Stimulated activated naive B cell treated with anti-CD40 and anti-IgM and Interleukin-4, amounts not matched to agents 10 μg/mL and 1 μg/mL and 100 μg/mL, for 72 hours (primary cell): ENCODE data around the gene CAMTA1.
A peak's percentile ranks its signal among the peaks of the same experiment; 100 is the strongest.

ENCODE experiments used
- ATAC-seq, 2 donors: fragments of 150-1000 bp; cut with Tn5 transposase; replicated peaks; 2 replicates each; pipeline ENCODE4 v1.10.0; 2021; ENCODE audit warnings: moderate library complexity in 1 of 2
- DNase-seq: peaks from one replicate; pipeline ENCODE4 v3.0.0; 2021
- H3K27ac Mint-ChIP-seq: one replicate; pipeline ENCODE4 v1.8.0; 2022; ENCODE audit warnings: mild to moderate bottlenecking, mixed read lengths
- H3K27me3 Mint-ChIP-seq, 2 donors: one replicate each; pipeline ENCODE4 v1.8.0; 2022; ENCODE audit warnings: mixed read lengths in 2 of 2
- H3K36me3 Mint-ChIP-seq, 2 donors: one replicate each; pipeline ENCODE4 v1.8.0; 2022; ENCODE audit warnings: mixed read lengths in 2 of 2, mild to moderate bottlenecking in 1 of 2
- H3K4me1 Mint-ChIP-seq, 2 donors: one replicate each; pipeline ENCODE4 v1.8.0; 2022; ENCODE audit warnings: mixed read lengths in 2 of 2, mild to moderate bottlenecking in 1 of 2
- H3K4me3 Mint-ChIP-seq, 2 donors: one replicate each; pipeline ENCODE4 v1.8.0; 2022; ENCODE audit warnings: mild to moderate bottlenecking in 2 of 2, mixed read lengths in 2 of 2, moderate library complexity in 1 of 2
- H3K9me3 Mint-ChIP-seq, 2 donors: one replicate each; pipeline ENCODE4 v1.8.0; 2022; ENCODE audit warnings: mixed read lengths in 2 of 2, mild to moderate bottlenecking in 1 of 2

Gene CAMTA1

GRCh38 chr1:7508934-7509519 is 723.8 kb downstream of the CAMTA1 start:
- H3K27me3 Mint-ChIP-seq, result peaks cover 8 to 9% of the 10 kb centered on the region in 2 donors
- H3K27ac Mint-ChIP-seq, result no peak overlapping the region
- H3K4me1 Mint-ChIP-seq, result no peaks in the 10 kb centered on the region
- ATAC-seq, result no peak
- no peak for DNase-seq
- no peaks in the 10 kb centered on the region for H3K9me3 Mint-ChIP-seq
- H3K36me3 Mint-ChIP-seq, result no peaks in the 10 kb centered on the region
- no peak overlapping the region for H3K4me3 Mint-ChIP-seq

- no peak overlapping the region for H3K4me3 Mint-ChIP-seq
- H3K36me3 Mint-ChIP-seq, result no peaks in the 10 kb centered on the region
- H3K9me3 Mint-ChIP-seq, result no peaks in the 10 kb centered on the region
- no peak for DNase-seq
- no peaks in the 10 kb centered on the region for H3K4me1 Mint-ChIP-seq
- no peak overlapping the region for H3K27ac Mint-ChIP-seq
- peaks cover 9 to 11% of the 10 kb centered on the region in 2 donors for H3K27me3 Mint-ChIP-seq
- no peak for ATAC-seq
Observed at GRCh38 chr1:7509598-7509997, 724.3 kb downstream of the CAMTA1 start.

GRCh38 chr1:7510389-7510931 is 725.2 kb downstream of the CAMTA1 start:
- ATAC-seq (no peak), DNase-seq (no peak)
- no peak overlapping the region for H3K27ac Mint-ChIP-seq
- H3K4me1 Mint-ChIP-seq, result no peaks in the 10 kb centered on the region
- no peaks in the 10 kb centered on the region for H3K9me3 Mint-ChIP-seq
- H3K4me3 Mint-ChIP-seq, result no peak overlapping the region
- peaks cover 9 to 11% of the 10 kb centered on the region in 2 donors for H3K27me3 Mint-ChIP-seq
- H3K36me3 Mint-ChIP-seq, result no peaks in the 10 kb centered on the region

DNA sequence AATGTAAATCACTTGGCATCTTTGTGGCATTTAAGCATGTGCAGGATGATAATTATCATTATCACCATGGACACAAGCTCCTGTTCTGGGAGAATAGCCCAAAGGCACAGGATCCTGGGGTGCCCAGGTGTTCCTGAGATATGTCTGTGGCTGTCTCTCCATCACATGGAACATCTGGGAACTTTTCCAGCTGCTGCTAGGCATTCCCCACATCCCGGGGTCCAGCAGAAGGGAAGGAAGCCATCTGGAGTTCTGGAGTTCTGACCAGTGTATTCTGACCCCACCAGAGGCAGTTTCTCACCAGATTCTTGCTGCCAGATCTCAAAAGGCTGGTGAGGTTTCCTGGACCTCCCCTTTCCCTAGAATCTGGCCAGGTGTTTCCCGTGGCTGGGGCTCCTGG is 726.1 kb downstream of the CAMTA1 start:
- Mint-ChIP-seq H3K4me1 (no peaks in the 10 kb centered on the region), H3K4me3 (no peak overlapping the region), H3K9me3 (no peaks in the 10 kb centered on the region), H3K27me3 (peaks cover 9 to 14% of the 10 kb centered on the region in 2 donors), H3K36me3 (no peaks in the 10 kb centered on the region), H3K27ac (no peak overlapping the region)
- ATAC-seq, result no peak
- DNase-seq, result no peak

- Mint-ChIP-seq H3K27me3 (peaks cover 9 to 14% of the 10 kb centered on the region in 2 donors), H3K4me3 (no peak overlapping the region), H3K36me3 (no peaks in the 10 kb centered on the region), H3K4me1 (no peaks in the 10 kb centered on the region), H3K27ac (no peak overlapping the region), H3K9me3 (no peaks in the 10 kb centered on the region)
- no peak for DNase-seq
- ATAC-seq, result no peak
Observed at GRCh38 chr1:7513081-7513480, 727.8 kb downstream of the CAMTA1 start.

DNA sequence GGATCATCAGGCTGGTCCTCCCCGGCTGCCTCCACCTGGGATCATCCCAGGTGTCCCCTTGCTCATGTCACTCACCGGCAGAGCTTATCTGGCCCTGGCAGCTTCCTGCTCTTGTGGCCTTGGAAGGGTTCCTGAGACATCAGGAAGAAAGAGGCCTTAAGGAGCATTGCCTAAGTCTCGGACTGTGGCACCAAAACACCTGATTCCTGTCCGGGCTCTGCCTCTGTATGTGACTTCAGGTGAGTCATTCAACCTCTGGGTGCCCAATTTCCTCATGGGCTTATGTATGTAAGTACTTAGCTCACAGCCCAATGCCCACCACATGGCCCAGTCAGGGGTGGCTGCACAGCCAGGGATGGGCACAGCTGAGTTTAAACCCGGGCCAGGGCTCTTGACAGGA is 729.9 kb downstream of the CAMTA1 start:
- H3K4me3 Mint-ChIP-seq, result no peak overlapping the region
- no peak overlapping the region for H3K27ac Mint-ChIP-seq
- peaks cover 0 to 6% of the 10 kb centered on the region in 2 donors for H3K9me3 Mint-ChIP-seq
- DNase-seq, result no peak
- H3K4me1 Mint-ChIP-seq, result no peaks in the 10 kb centered on the region
- H3K36me3 Mint-ChIP-seq, result no peaks in the 10 kb centered on the region
- no peak for ATAC-seq
- peaks cover 9 to 14% of the 10 kb centered on the region in 2 donors for H3K27me3 Mint-ChIP-seq

- H3K4me1 Mint-ChIP-seq, result no peaks in the 10 kb centered on the region
- no peak overlapping the region for H3K27ac Mint-ChIP-seq
- DNase-seq (no peak), ATAC-seq (no peak)
- H3K9me3 Mint-ChIP-seq, result peaks cover 0 to 8% of the 10 kb centered on the region in 2 donors
- peaks cover 9 to 14% of the 10 kb centered on the region in 2 donors for H3K27me3 Mint-ChIP-seq
- H3K4me3 Mint-ChIP-seq, result no peak overlapping the region
- H3K36me3 Mint-ChIP-seq, result no peaks in the 10 kb centered on the region
Observed at GRCh38 chr1:7515904-7516303, 730.6 kb downstream of the CAMTA1 start.

GRCh38 chr1:7516341-7516740 is 731.1 kb downstream of the CAMTA1 start:
- Mint-ChIP-seq H3K4me1 (no peaks in the 10 kb centered on the region), H3K27me3 (peaks cover 9 to 14% of the 10 kb centered on the region in 2 donors), H3K4me3 (no peak overlapping the region), H3K27ac (no peak overlapping the region), H3K9me3 (peaks cover 0 to 8% of the 10 kb centered on the region in 2 donors), H3K36me3 (no peaks in the 10 kb centered on the region)
- no peak for DNase-seq
- ATAC-seq, result no peak

- Mint-ChIP-seq H3K36me3 (no peaks in the 10 kb centered on the region), H3K27ac (no peak overlapping the region), H3K4me1 (no peaks in the 10 kb centered on the region), H3K9me3 (peaks cover 0 to 8% of the 10 kb centered on the region in 2 donors), H3K27me3 (peaks cover 9 to 14% of the 10 kb centered on the region in 2 donors), H3K4me3 (no peak overlapping the region)
- DNase-seq (no peak), ATAC-seq (no peak)
Observed at GRCh38 chr1:7516929-7517328, 731.7 kb downstream of the CAMTA1 start.

GRCh38 chr1:7517611-7518330 is 732.5 kb downstream of the CAMTA1 start:
- ATAC-seq (no peak), DNase-seq (no peak)
- Mint-ChIP-seq H3K4me3 (no peak overlapping the region), H3K9me3 (peaks cover 0 to 8% of the 10 kb centered on the region in 2 donors), H3K36me3 (no peaks in the 10 kb centered on the region), H3K4me1 (no peaks in the 10 kb centered on the region), H3K27ac (no peak overlapping the region), H3K27me3 (peaks cover 11% of the 10 kb centered on the region in 2 donors)

DNA sequence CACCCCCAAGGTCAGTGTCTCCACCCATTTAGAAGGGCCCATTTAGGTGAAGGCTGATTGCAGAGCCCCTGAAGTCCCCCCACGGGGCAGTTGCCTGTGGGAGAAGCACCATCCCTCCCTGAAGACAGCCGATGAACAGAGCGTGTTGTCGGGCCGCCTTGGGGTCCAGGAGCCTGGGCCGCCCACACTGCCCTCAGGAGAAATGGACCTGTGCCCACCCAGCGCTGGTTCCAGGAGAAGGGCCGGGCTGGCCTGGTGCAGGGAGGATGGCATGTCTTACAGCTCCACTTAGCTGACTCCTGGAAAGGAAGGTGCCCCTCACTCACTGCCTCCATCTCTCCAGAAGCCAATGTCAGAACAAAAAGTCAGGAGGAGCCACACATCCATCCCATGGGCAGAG is 733.2 kb downstream of the CAMTA1 start:
- Mint-ChIP-seq H3K27ac (no peak overlapping the region), H3K36me3 (no peaks in the 10 kb centered on the region), H3K9me3 (peaks cover 0 to 8% of the 10 kb centered on the region in 2 donors), H3K4me1 (no peaks in the 10 kb centered on the region), H3K4me3 (no peak overlapping the region), H3K27me3 (peaks cover 6 to 8% of the 10 kb centered on the region in 2 donors)
- ATAC-seq (no peak), DNase-seq (no peak)

DNA sequence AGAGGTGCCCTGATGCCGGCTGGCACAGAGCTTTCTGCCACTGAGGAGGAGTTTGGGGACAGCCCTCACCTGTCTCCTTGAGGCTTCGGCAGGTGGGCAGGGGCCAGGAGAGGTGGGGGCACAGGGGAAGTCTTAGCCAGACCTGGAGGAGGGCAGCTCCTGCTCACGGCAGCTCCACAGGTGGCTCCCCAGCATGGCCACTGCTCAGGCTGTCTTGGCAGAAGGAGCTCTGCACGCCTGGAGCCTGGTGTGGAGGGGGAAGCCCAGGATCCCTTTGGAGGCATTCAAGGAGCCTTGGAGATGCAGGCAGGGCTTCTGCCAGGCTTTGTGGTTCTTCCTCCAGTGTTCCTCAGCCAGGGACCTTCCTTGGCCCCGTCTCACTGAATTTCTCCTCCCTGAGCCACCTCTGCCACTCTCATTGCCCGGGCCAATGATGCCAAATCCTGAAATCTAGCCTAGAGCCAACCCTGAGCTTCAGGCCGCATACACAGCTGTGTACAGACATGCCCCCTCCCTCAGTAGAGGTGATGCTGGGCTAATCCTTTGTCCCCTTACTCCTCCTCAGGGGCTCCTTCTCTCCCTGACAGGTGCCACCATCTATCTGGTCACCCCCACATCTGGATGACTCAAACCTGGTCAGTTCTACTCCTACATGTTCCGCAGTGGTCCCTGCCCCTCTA is 734.1 kb downstream of the CAMTA1 start:
- H3K27ac Mint-ChIP-seq, result no peak overlapping the region
- peaks cover 4 to 7% of the 10 kb centered on the region in 2 donors for H3K27me3 Mint-ChIP-seq
- ATAC-seq (peak; percentile 36), DNase-seq (no peak)
- H3K4me3 Mint-ChIP-seq, result no peak overlapping the region
- no peaks in the 10 kb centered on the region for H3K4me1 Mint-ChIP-seq
- no peaks in the 10 kb centered on the region for H3K36me3 Mint-ChIP-seq
- peaks cover 0 to 8% of the 10 kb centered on the region in 2 donors for H3K9me3 Mint-ChIP-seq

GRCh38 chr1:7519861-7520395 is 734.7 kb downstream of the CAMTA1 start:
- DNase-seq, result no peak
- H3K4me3 Mint-ChIP-seq, result no peak overlapping the region
- peaks cover 4 to 13% of the 10 kb centered on the region in 2 donors for H3K27me3 Mint-ChIP-seq
- peaks cover 0 to 8% of the 10 kb centered on the region in 2 donors for H3K9me3 Mint-ChIP-seq
- peak overlapping the region; percentile 79 for H3K27ac Mint-ChIP-seq
- ATAC-seq, result peak; percentile 16 to 33
- H3K36me3 Mint-ChIP-seq, result no peaks in the 10 kb centered on the region
- H3K4me1 Mint-ChIP-seq, result no peaks in the 10 kb centered on the region

DNA sequence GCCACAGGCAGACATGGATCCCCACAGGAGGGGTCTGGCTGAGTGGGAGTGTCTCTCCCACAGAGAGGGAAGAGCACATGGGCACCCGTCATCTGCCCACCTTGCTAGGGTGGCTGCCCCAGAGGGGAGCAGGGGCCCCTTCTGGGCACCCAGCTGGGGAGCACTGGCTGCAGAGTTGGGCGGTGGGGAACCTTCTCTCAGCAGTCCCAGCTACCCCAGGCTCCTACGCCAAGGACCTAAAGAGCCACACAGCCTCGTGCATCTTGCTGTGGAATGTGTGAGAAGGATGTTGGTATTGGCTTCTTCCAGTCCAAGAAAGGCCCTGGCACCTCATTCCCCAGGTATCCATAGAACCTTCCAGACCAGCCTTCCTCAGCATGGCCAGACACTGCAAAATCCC is 735.2 kb downstream of the CAMTA1 start:
- Mint-ChIP-seq H3K27ac (peak overlapping the region; percentile 79), H3K27me3 (peaks cover 4 to 17% of the 10 kb centered on the region in 2 donors), H3K9me3 (peaks cover 0 to 8% of the 10 kb centered on the region in 2 donors), H3K4me3 (no peak overlapping the region), H3K4me1 (no peaks in the 10 kb centered on the region), H3K36me3 (no peaks in the 10 kb centered on the region)
- ATAC-seq, result no peak
- no peak for DNase-seq
